Testis (tissue), 3 donors: Measurements from ENCODE around the gene UBE3C. TPM values are rescaled to one million over a fixed set of nuclear protein-coding genes. Genes with fewer than 3 reads are reported as not detected.
"Not testable (repeated sequence)": the region's sequence is repeated elsewhere in the genome, so short reads cannot be mapped to it uniquely, and the experiment has no call there.

Source experiments
- DNase-seq: peaks from one replicate; pipeline ENCODE4 v3.0.0-alpha.2; 2019
- H3K27ac ChIP-seq, 2 donors: fragments of 200-600 bp; sonication (generic); one replicate each; pipeline ENCODE4 v1.5.1; 2019
- H3K27me3 ChIP-seq: fragments of 200-600 bp; sonication (generic); one replicate; pipeline ENCODE4 v1.5.1; 2019
- H3K36me3 ChIP-seq: fragments of 200-600 bp; sonication (generic); one replicate; pipeline ENCODE4 v1.5.1; 2017; ENCODE audit warnings: low read depth; ENCODE audit errors: missing control alignments
- H3K4me1 ChIP-seq: fragments of 200-600 bp; sonication (generic); one replicate; pipeline ENCODE4 v1.5.1; 2019
- H3K4me3 ChIP-seq, 2 donors: fragments of 200-600 bp; sonication (generic); one replicate each; pipeline ENCODE4 v1.5.1; 2017 to 2019
- H3K9me3 ChIP-seq: fragments of 200-600 bp; sonication (generic); one replicate; pipeline ENCODE4 v1.5.1; 2017
- CTCF ChIP-seq, 3 experiments: fragments of 450-650 bp in 2 of 3; fragments of 200-600 bp in 1 of 3; sonication (generic) in 1 of 3; IDR thresholded peaks; one replicate each; pipeline ENCODE4 v1.5.1; 2016 to 2019; ENCODE audit warnings: antibody characterized with exemption in 3 of 3, mild to moderate bottlenecking in 2 of 3, moderate library complexity in 1 of 3
- POLR2A ChIP-seq: fragments of 450-650 bp; IDR thresholded peaks from one replicate; pipeline ENCODE4 v1.6.1; 2017; ENCODE audit warnings: antibody characterized with exemption, mild to moderate bottlenecking, moderate library complexity
- WGBS, 2 donors: methylation state at CpG; one replicate each; pipeline ENCODE4 v1.1.5; 2018; 5-methylcytosine and 5-hydroxymethylcytosine counted together
- intact Hi-C: fragments of 100-400 bp; cut with DNase I; formaldehyde crosslinking; loops from one replicate; pipeline ENCODE4 v1.15.1; 2023; ENCODE audit warnings: low total_unique reads
- polyA plus RNA-seq: library from polyadenylated mRNA; stranded (reverse); fragments of 350-450 nt; fragmentation: Illumina TruSeq; extraction: RNeasy Lipid Tissue Mini Kit (QIAGEN cat#74804); gene quantifications from one replicate; pipeline ENCODE4 v1.2.3, GENCODE V29; 2014; ENCODE audit warnings: low read depth, low replicate concordance; ENCODE audit not compliant: insufficient read depth
- total RNA-seq, 2 donors: library from RNA; depleted of rRNA; stranded (reverse); fragments of >200 nt; gene quantifications; one replicate each; pipeline ENCODE4 v1.2.3, GENCODE V29; 2016

UBE3C gene
- total and polyA plus RNA-seq, 3 donors from 2014 or later: 69.4 to 95.9 (median 86.0) TPM

GRCh38 chr7:157152391-157152937 is 13.7 kb downstream of the UBE3C start:
- Histone ChIP-seq H3K27ac (no peak overlapping the region), H3K36me3 (no peaks in the 10 kb centered on the region), H3K4me1 (no peaks in the 10 kb centered on the region), H3K9me3 (no peaks in the 10 kb centered on the region), H3K4me3 (no peak overlapping the region), H3K27me3 (no peaks in the 10 kb centered on the region)
- no peak for TF ChIP-seq CTCF (IDR thresholded peaks at IDR 0.05)
- no peak for TF ChIP-seq POLR2A
- intact Hi-C loops: no loop called here
- no peak for DNase-seq
- WGBS, 2 donors: 80 to 94% methylated on average over 9 of the region's 9 CpGs

DNA sequence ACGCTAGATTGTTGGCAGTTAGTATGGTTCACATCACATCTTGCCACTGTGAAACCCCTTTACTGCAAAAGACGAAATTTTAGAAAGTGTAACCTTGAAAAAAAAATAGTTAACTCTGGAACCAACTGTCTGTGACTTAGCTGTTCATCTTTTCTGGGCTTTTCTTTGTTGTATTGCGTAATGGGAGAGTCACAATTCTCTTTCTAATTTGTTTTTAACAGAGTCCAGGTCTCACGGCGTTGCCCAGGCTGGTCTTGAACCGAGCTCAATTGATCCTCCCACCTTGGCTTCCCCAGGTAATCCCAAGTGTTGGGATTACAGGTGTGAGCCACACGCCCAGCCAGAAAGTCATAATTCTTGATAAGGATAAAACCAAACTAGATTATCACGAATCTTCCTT is 14.5 kb downstream of the UBE3C start:
- WGBS, 2 donors: 87 to 89% methylated on average over 8 of the region's 8 CpGs
- TF ChIP-seq CTCF (IDR thresholded peaks at IDR 0.05) (no peak), POLR2A (no peak)
- no peaks in the 10 kb centered on the region for H3K27me3 ChIP-seq
- no peaks in the 10 kb centered on the region for H3K9me3 ChIP-seq
- no peaks in the 10 kb centered on the region for H3K36me3 ChIP-seq
- no peaks in the 10 kb centered on the region for H3K4me1 ChIP-seq
- no peak for DNase-seq
- no peak overlapping the region for H3K27ac ChIP-seq
- intact Hi-C loops: no loop called here
- no peak overlapping the region for H3K4me3 ChIP-seq

GRCh38 chr7:157155959-157156358 is 17.2 kb downstream of the UBE3C start:
- TF ChIP-seq POLR2A (no peak), CTCF (IDR thresholded peaks at IDR 0.05) (no peak)
- no peak for DNase-seq
- Histone ChIP-seq H3K9me3 (no peaks in the 10 kb centered on the region), H3K27ac (no peak overlapping the region), H3K36me3 (no peaks in the 10 kb centered on the region), H3K27me3 (no peaks in the 10 kb centered on the region), H3K4me3 (no peak overlapping the region), H3K4me1 (no peaks in the 10 kb centered on the region)
- intact Hi-C loops: no loop called here

DNA sequence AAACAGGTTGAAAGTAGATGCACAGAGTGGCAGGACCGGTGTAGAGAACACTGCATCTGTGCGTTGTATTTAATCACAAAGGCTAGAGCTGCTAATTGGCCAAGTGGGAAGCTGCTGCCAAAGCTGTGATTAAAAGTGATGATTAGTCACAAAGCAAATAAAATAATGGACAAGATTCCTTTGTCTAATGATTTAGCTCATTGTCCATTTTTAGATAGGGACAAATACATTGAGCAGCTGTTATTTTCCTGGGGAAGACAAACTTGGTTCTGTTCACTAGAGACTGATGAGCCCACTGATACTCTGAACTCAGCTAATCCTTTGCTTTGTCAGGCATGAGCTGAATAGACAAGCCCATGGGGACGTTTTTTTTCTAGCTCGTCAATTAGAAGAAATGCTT is 19.7 kb downstream of the UBE3C start:
- Histone ChIP-seq H3K9me3 (no peaks in the 10 kb centered on the region), H3K4me1 (no peaks in the 10 kb centered on the region), H3K4me3 (no peak overlapping the region), H3K27ac (no peak overlapping the region), H3K27me3 (no peaks in the 10 kb centered on the region), H3K36me3 (no peaks in the 10 kb centered on the region)
- DNase-seq: no peak
- WGBS, 2 donors: 68 to 71% methylated on average over 4 of the region's 4 CpGs
- TF ChIP-seq CTCF (IDR thresholded peaks at IDR 0.05) (no peak), POLR2A (no peak)
- intact Hi-C loops: no loop called here

- H3K36me3 ChIP-seq, intact Hi-C loops, H3K4me3 ChIP-seq, H3K4me1 ChIP-seq, H3K9me3 ChIP-seq, H3K27me3 ChIP-seq, H3K27ac ChIP-seq, DNase-seq: not testable (repeated sequence)
- WGBS, 2 donors: 90 to 95% methylated on average over 9 of the region's 9 CpGs
Measured at GRCh38 chr7:157159537-157159936, 20.8 kb downstream of the UBE3C start.
